Stimulated activated CD8-positive, alpha-beta memory T cell treated with anti-CD3 and anti-CD28 coated beads, Interleukin-12 subunit alpha, Interleukin-12 subunit beta, amount 100 ng/mL, for 24 hours (primary cell): ENCODE measurements around the gene CADPS2.
"Not testable (repeated sequence)": the region's sequence is repeated elsewhere in the genome, so short reads cannot be mapped to it uniquely, and the experiment has no call there.

Source experiments
- DNase-seq: peaks from one replicate; pipeline ENCODE4 v3.0.0-alpha.2; 2020; ENCODE audit errors: extremely low read depth

The CADPS2 gene

GRCh38 chr7:122291189-122291588, 595.1 kb downstream of the CADPS2 start:
- DNase-seq: no peak

- DNase-seq: no peak
Measured at GRCh38 chr7:122290476-122290875, 595.8 kb downstream of the CADPS2 start.

- no peak for DNase-seq
Measured at GRCh38 chr7:122289426-122289825, 596.8 kb downstream of the CADPS2 start.

GRCh38 chr7:122284608-122285007, 601.7 kb downstream of the CADPS2 start:
- not testable (repeated sequence) for DNase-seq

GRCh38 chr7:122273117-122273516, 613.1 kb downstream of the CADPS2 start:
- DNase-seq: no peak

GRCh38 chr7:122269241-122269640, 617.0 kb downstream of the CADPS2 start:
- no peak for DNase-seq
